Measurements from ENCODE around the gene BCL2. TPM values are rescaled to one million over a fixed set of nuclear protein-coding genes. Genes with fewer than 3 reads are reported as not detected.
"Not testable (repeated sequence)": the region's sequence is repeated elsewhere in the genome, so short reads cannot be mapped to it uniquely, and the experiment has no call there.

Gene BCL2
- total and polyA plus RNA-seq, 2 donors, result 11.7 to 17.5 TPM

- 99% methylated on average over 5 of the region's 5 CpGs for WGBS
- peak overlapping the region; percentile 56 to 68 for H3K27ac ChIP-seq (ENCODE audit: low read depth in 1 of 2, low read length in 1 of 2)
Measured at GRCh38 chr18:63198868-63199742, 120.5 kb downstream of the BCL2 start.

GRCh38 chr18:63198098-63198760 is 121.3 kb downstream of the BCL2 start:
- DNase-seq (ENCODE audit: low read depth in 6 of 9, low spot score in 9 of 9), result no peak
- Histone ChIP-seq H3K27ac (ENCODE audit: low read depth in 1 of 2, low read length in 1 of 2) (no peak overlapping the region), H3K9me3 (ENCODE audit: control insufficient read depth in 2 of 2, insufficient read depth in 1 of 2, low read length in 1 of 2) (peaks cover 0 to 2% of the 10 kb centered on the region in 2 donors), H3K4me1 (ENCODE audit: control insufficient read depth in 2 of 2, insufficient read depth in 2 of 2, low read length in 2 of 2) (peaks cover 12 to 40% of the 10 kb centered on the region in 2 donors), H3K27me3 (ENCODE audit: control insufficient read depth in 2 of 2, insufficient read depth in 1 of 2, low read length in 1 of 2) (no peaks in the 10 kb centered on the region), H3K4me3 (ENCODE audit: low read length in 2 of 2) (no peak overlapping the region), H3K36me3 (ENCODE audit: control insufficient read depth in 2 of 2, insufficient read depth in 2 of 2, low read length in 1 of 2) (peaks cover 0 to 3% of the 10 kb centered on the region in 2 donors)
- 77% methylated on average over 2 of the region's 2 CpGs for WGBS

More at GRCh38 chr18:63198868-63199742, 120.5 kb downstream of the BCL2 start:
- peaks cover 13 to 40% of the 10 kb centered on the region in 2 donors for H3K4me1 ChIP-seq (ENCODE audit: control insufficient read depth in 2 of 2, insufficient read depth in 2 of 2, low read length in 2 of 2)
- no peak for DNase-seq (ENCODE audit: low read depth in 6 of 9, low spot score in 9 of 9)
- H3K27me3 ChIP-seq (ENCODE audit: control insufficient read depth in 2 of 2, insufficient read depth in 1 of 2, low read length in 1 of 2), result no peaks in the 10 kb centered on the region
- peaks cover 0 to 2% of the 10 kb centered on the region in 2 donors for H3K9me3 ChIP-seq (ENCODE audit: control insufficient read depth in 2 of 2, insufficient read depth in 1 of 2, low read length in 1 of 2)
- peak overlapping the region; percentile 1 for H3K4me3 ChIP-seq (ENCODE audit: low read length in 2 of 2)
- H3K36me3 ChIP-seq (ENCODE audit: control insufficient read depth in 2 of 2, insufficient read depth in 2 of 2, low read length in 1 of 2), result peaks cover 0 to 3% of the 10 kb centered on the region in 2 donors

GRCh38 chr18:63197246-63197869 is 122.2 kb downstream of the BCL2 start:
- peak in 1 of 9 donors; percentile 34 for DNase-seq (ENCODE audit: low read depth in 6 of 9, low spot score in 9 of 9)
- Histone ChIP-seq H3K27ac (ENCODE audit: low read depth in 1 of 2, low read length in 1 of 2) (peak overlapping the region in 1 of 2 donors; percentile 7), H3K27me3 (ENCODE audit: control insufficient read depth in 2 of 2, insufficient read depth in 1 of 2, low read length in 1 of 2) (no peaks in the 10 kb centered on the region), H3K36me3 (ENCODE audit: control insufficient read depth in 2 of 2, insufficient read depth in 2 of 2, low read length in 1 of 2) (peaks cover 0 to 3% of the 10 kb centered on the region in 2 donors), H3K9me3 (ENCODE audit: control insufficient read depth in 2 of 2, insufficient read depth in 1 of 2, low read length in 1 of 2) (peaks cover 0 to 2% of the 10 kb centered on the region in 2 donors), H3K4me1 (ENCODE audit: control insufficient read depth in 2 of 2, insufficient read depth in 2 of 2, low read length in 2 of 2) (peaks cover 12 to 36% of the 10 kb centered on the region in 2 donors), H3K4me3 (ENCODE audit: low read length in 2 of 2) (no peak overlapping the region)
- 77% methylated on average over 8 of the region's 8 CpGs for WGBS

GRCh38 chr18:63195326-63196159 is 124.0 kb downstream of the BCL2 start:
- no peak overlapping the region for H3K27ac ChIP-seq (ENCODE audit: low read depth in 1 of 2, low read length in 1 of 2)
- peaks cover 0 to 3% of the 10 kb centered on the region in 2 donors for H3K36me3 ChIP-seq (ENCODE audit: control insufficient read depth in 2 of 2, insufficient read depth in 2 of 2, low read length in 1 of 2)
- DNase-seq (ENCODE audit: low read depth in 6 of 9, low spot score in 9 of 9), result no peak
- no peaks in the 10 kb centered on the region for H3K27me3 ChIP-seq (ENCODE audit: control insufficient read depth in 2 of 2, insufficient read depth in 1 of 2, low read length in 1 of 2)
- H3K4me1 ChIP-seq (ENCODE audit: control insufficient read depth in 2 of 2, insufficient read depth in 2 of 2, low read length in 2 of 2), result peaks cover 12 to 31% of the 10 kb centered on the region in 2 donors
- WGBS, result 96% methylated on average over 4 of the region's 4 CpGs
- no peak overlapping the region for H3K4me3 ChIP-seq (ENCODE audit: low read length in 2 of 2)
- H3K9me3 ChIP-seq (ENCODE audit: control insufficient read depth in 2 of 2, insufficient read depth in 1 of 2, low read length in 1 of 2), result peaks cover 0 to 2% of the 10 kb centered on the region in 2 donors

GRCh38 chr18:63192885-63193349 is 126.7 kb downstream of the BCL2 start:
- Histone ChIP-seq H3K4me1 (ENCODE audit: control insufficient read depth in 2 of 2, insufficient read depth in 2 of 2, low read length in 2 of 2) (peaks cover under 1 to 7% of the 10 kb centered on the region in 2 donors), H3K4me3 (ENCODE audit: low read length in 2 of 2) (no peak overlapping the region), H3K27me3 (ENCODE audit: control insufficient read depth in 2 of 2, insufficient read depth in 1 of 2, low read length in 1 of 2) (no peaks in the 10 kb centered on the region), H3K36me3 (ENCODE audit: control insufficient read depth in 2 of 2, insufficient read depth in 2 of 2, low read length in 1 of 2) (no peaks in the 10 kb centered on the region), H3K27ac (ENCODE audit: low read depth in 1 of 2, low read length in 1 of 2) (no peak overlapping the region), H3K9me3 (ENCODE audit: control insufficient read depth in 2 of 2, insufficient read depth in 1 of 2, low read length in 1 of 2) (no peaks in the 10 kb centered on the region)
- DNase-seq (ENCODE audit: low read depth in 6 of 9, low spot score in 9 of 9), result no peak
- 65% methylated on average over 3 of the region's 3 CpGs for WGBS

- no peak for DNase-seq (ENCODE audit: low read depth in 6 of 9, low spot score in 9 of 9)
- H3K27ac ChIP-seq (ENCODE audit: low read depth in 1 of 2, low read length in 1 of 2), result no peak overlapping the region
Measured at GRCh38 chr18:63192126-63192884, 127.3 kb downstream of the BCL2 start.

GRCh38 chr18:63191413-63191812 is 128.2 kb downstream of the BCL2 start:
- DNase-seq (ENCODE audit: low read depth in 6 of 9, low spot score in 9 of 9), result no peak
- Histone ChIP-seq H3K27me3 (ENCODE audit: control insufficient read depth in 2 of 2, insufficient read depth in 1 of 2, low read length in 1 of 2) (no peaks in the 10 kb centered on the region), H3K27ac (ENCODE audit: low read depth in 1 of 2, low read length in 1 of 2) (no peak overlapping the region), H3K4me3 (ENCODE audit: low read length in 2 of 2) (no peak overlapping the region), H3K9me3 (ENCODE audit: control insufficient read depth in 2 of 2, insufficient read depth in 1 of 2, low read length in 1 of 2) (no peaks in the 10 kb centered on the region), H3K36me3 (ENCODE audit: control insufficient read depth in 2 of 2, insufficient read depth in 2 of 2, low read length in 1 of 2) (no peaks in the 10 kb centered on the region), H3K4me1 (ENCODE audit: control insufficient read depth in 2 of 2, insufficient read depth in 2 of 2, low read length in 2 of 2) (peaks cover 3% of the 10 kb centered on the region in 2 donors)
- 96% methylated on average over 1 of the region's 1 CpG for WGBS

More at GRCh38 chr18:63192126-63192884, 127.3 kb downstream of the BCL2 start:
- Histone ChIP-seq H3K9me3 (ENCODE audit: control insufficient read depth in 2 of 2, insufficient read depth in 1 of 2, low read length in 1 of 2) (no peaks in the 10 kb centered on the region), H3K4me3 (ENCODE audit: low read length in 2 of 2) (no peak overlapping the region), H3K4me1 (ENCODE audit: control insufficient read depth in 2 of 2, insufficient read depth in 2 of 2, low read length in 2 of 2) (peaks cover 3 to 6% of the 10 kb centered on the region in 2 donors), H3K27me3 (ENCODE audit: control insufficient read depth in 2 of 2, insufficient read depth in 1 of 2, low read length in 1 of 2) (no peaks in the 10 kb centered on the region), H3K36me3 (ENCODE audit: control insufficient read depth in 2 of 2, insufficient read depth in 2 of 2, low read length in 1 of 2) (no peaks in the 10 kb centered on the region)
- 97% methylated on average over 6 of the region's 6 CpGs for WGBS

GRCh38 chr18:63190838-63191237 is 128.7 kb downstream of the BCL2 start:
- not testable (repeated sequence) for H3K27me3 ChIP-seq (ENCODE audit: control insufficient read depth in 2 of 2, insufficient read depth in 1 of 2, low read length in 1 of 2); H3K27ac ChIP-seq (ENCODE audit: low read depth in 1 of 2, low read length in 1 of 2); H3K36me3 ChIP-seq (ENCODE audit: control insufficient read depth in 2 of 2, insufficient read depth in 2 of 2, low read length in 1 of 2); DNase-seq (ENCODE audit: low read depth in 6 of 9, low spot score in 9 of 9); H3K9me3 ChIP-seq (ENCODE audit: control insufficient read depth in 2 of 2, insufficient read depth in 1 of 2, low read length in 1 of 2); H3K4me1 ChIP-seq (ENCODE audit: control insufficient read depth in 2 of 2, insufficient read depth in 2 of 2, low read length in 2 of 2); H3K4me3 ChIP-seq (ENCODE audit: low read length in 2 of 2)
- 97% methylated on average over 2 of the region's 2 CpGs for WGBS
